Activated T-cell treated with anti-CD3 and anti-CD28 coated beads, Interleukin-2, amount 50 U/mL, for 72 hours (primary cell): ENCODE results near the gene GPC3. TPM values are rescaled to one million over a fixed set of nuclear protein-coding genes. Genes with fewer than 3 reads are reported as not detected.
"Not testable (repeated sequence)": the region's sequence is repeated elsewhere in the genome, so short reads cannot be mapped to it uniquely, and the experiment has no call there.

Experiments
- ATAC-seq, 2 donors: fragments of 150-1000 bp; cut with Tn5 transposase; replicated peaks in 1 of 2; 2 replicates each; pipeline ENCODE4 v1.10.0; 2021; ENCODE audit warnings: moderate library complexity in 2 of 2, mild to moderate bottlenecking in 1 of 2
- DNase-seq, 2 donors: peaks; one replicate each; pipeline ENCODE4 v3.0.0; 2021 to 2022; ENCODE audit warnings: mixed read lengths in 1 of 2
- H3K27ac Mint-ChIP-seq: one replicate; pipeline ENCODE4 v1.8.0; 2022; ENCODE audit warnings: mild to moderate bottlenecking, moderate library complexity, mixed read lengths
- H3K27me3 Mint-ChIP-seq: one replicate; pipeline ENCODE4 v1.8.0; 2022; ENCODE audit warnings: low read depth, mixed read lengths
- H3K36me3 Mint-ChIP-seq, 2 donors: one replicate each; pipeline ENCODE4 v1.8.0; 2022; ENCODE audit warnings: mixed read lengths in 2 of 2, mild to moderate bottlenecking in 1 of 2; ENCODE audit not compliant: insufficient read depth in 2 of 2
- H3K4me1 Mint-ChIP-seq: one replicate; pipeline ENCODE4 v1.8.0; 2022; ENCODE audit warnings: low read depth, mixed read lengths
- H3K4me3 Mint-ChIP-seq, 2 donors: one replicate each; pipeline ENCODE4 v1.8.0; 2022; ENCODE audit warnings: mild to moderate bottlenecking in 2 of 2, mixed read lengths in 2 of 2, moderate library complexity in 2 of 2
- H3K9me3 Mint-ChIP-seq, 2 donors: one replicate each; pipeline ENCODE4 v1.8.0; 2022; ENCODE audit warnings: mixed read lengths in 2 of 2
- total RNA-seq, 2 donors: library from RNA; stranded (reverse); gene quantifications; one replicate each; pipeline ENCODE4 v1.2.3, GENCODE V29; 2022

Gene GPC3
- total RNA-seq, 2 donors from 2014 or later = 0.39 to 0.41 TPM

DNA sequence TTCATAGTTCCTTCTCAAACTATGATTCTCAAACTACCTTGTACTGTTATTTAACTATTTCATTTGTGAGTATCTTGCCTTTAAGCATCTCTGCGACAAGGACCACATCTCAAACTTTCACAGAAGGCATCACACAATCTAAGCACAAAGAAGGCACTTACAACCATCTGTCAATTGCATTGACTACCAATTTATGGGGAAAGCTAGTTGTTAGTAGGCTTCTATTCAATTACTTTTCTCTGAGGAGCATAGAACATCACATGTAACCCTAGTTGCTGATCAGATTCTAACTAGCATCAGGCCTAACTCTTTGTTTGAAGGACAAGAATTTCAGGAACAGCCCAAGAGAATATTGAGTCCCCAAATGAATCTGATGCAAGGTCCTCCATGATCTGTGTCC is 74.9 kb downstream of the GPC3 start:
- no peak overlapping the region for H3K27ac Mint-ChIP-seq
- H3K4me3 Mint-ChIP-seq = no peak overlapping the region
- H3K4me1 Mint-ChIP-seq = no peaks in the 10 kb centered on the region
- no peaks in the 10 kb centered on the region for H3K36me3 Mint-ChIP-seq
- H3K27me3 Mint-ChIP-seq = peaks cover 30% of the 10 kb centered on the region
- no peak for DNase-seq
- no peak for ATAC-seq
- H3K9me3 Mint-ChIP-seq = no peaks in the 10 kb centered on the region

DNA sequence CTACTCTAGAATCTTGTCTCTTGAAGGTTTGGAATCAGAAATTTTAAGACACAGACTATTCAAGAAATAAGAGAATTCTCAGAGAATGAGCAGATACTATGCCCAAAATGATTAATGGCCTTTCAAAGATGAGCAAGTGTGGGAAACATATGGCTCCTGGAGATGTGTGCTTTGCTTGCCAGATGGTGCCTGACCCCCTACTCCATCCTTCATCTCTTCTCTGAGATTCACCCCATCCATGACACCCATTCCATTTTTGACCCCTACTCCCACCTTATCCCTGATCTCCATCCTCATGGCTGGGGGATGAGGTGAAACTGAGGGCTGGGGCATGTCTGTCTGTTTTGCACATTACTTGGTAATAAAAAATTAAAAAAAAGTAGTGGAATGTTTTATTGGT is 75.5 kb downstream of the GPC3 start:
- no peaks in the 10 kb centered on the region for H3K9me3 Mint-ChIP-seq
- no peak for ATAC-seq
- H3K4me3 Mint-ChIP-seq = no peak overlapping the region
- no peak overlapping the region for H3K27ac Mint-ChIP-seq
- no peak for DNase-seq
- H3K36me3 Mint-ChIP-seq = no peaks in the 10 kb centered on the region
- no peaks in the 10 kb centered on the region for H3K4me1 Mint-ChIP-seq
- H3K27me3 Mint-ChIP-seq = peaks cover 37% of the 10 kb centered on the region

DNA sequence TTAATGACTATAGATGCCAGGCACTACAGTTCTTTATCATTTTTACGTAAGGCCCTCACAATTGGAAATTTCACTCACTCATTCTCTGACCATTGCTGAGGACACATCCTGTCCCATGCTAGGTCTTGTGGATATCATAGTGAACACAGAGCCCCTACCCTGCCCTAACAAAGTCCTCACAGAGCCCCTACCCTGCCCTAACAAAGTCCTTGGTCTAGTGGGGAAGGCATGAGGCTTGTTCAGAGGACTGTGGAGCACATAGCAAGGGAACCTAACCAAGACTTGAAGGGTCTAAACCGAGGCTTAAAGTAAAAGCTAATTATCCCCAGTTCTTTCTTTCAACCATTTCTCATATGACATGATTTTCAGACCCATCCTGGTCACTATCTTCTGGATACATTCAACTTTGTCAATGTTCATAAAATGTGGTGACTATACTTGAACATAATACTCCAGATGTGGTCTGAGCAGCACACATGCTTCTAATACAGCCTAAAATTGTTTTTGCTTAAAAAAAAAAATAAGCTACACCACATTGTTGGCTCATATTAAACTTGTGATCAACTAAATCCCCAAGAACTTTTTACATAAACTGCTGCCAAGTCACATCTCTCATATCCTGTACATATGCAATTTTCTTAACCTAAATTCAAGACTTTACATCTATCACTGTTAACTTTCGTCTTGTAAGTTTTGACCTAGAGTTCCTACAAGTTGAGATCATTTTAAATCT is 77.0 kb downstream of the GPC3 start:
- no peaks in the 10 kb centered on the region for H3K36me3 Mint-ChIP-seq
- H3K4me1 Mint-ChIP-seq = no peaks in the 10 kb centered on the region
- no peak overlapping the region for H3K4me3 Mint-ChIP-seq
- ATAC-seq (no peak), DNase-seq (no peak)
- H3K27me3 Mint-ChIP-seq = peaks cover 51% of the 10 kb centered on the region
- no peak overlapping the region for H3K27ac Mint-ChIP-seq
- no peaks in the 10 kb centered on the region for H3K9me3 Mint-ChIP-seq

DNA sequence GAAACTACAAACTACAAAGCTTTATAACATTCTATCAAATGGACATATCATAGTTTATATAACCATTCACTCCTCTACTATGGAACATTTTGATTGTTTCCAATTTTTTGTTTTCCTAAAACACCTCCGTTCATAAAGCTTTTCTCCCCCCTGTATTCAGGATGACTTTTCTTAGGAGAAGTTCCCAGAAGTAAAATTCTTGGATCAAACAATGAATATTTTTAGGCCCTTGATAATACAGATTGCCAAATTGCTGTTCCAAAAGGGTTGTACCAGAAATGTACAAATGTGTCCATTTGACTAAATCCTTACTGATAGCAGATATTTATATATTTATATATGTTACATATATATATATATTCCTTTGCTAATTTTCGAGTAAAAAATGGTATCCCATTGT is 77.8 kb downstream of the GPC3 start:
- no peaks in the 10 kb centered on the region for H3K9me3 Mint-ChIP-seq
- H3K27me3 Mint-ChIP-seq = peaks cover 43% of the 10 kb centered on the region
- no peaks in the 10 kb centered on the region for H3K36me3 Mint-ChIP-seq
- ATAC-seq = no peak
- DNase-seq = no peak
- no peaks in the 10 kb centered on the region for H3K4me1 Mint-ChIP-seq
- H3K27ac Mint-ChIP-seq = no peak overlapping the region
- H3K4me3 Mint-ChIP-seq = no peak overlapping the region

DNA sequence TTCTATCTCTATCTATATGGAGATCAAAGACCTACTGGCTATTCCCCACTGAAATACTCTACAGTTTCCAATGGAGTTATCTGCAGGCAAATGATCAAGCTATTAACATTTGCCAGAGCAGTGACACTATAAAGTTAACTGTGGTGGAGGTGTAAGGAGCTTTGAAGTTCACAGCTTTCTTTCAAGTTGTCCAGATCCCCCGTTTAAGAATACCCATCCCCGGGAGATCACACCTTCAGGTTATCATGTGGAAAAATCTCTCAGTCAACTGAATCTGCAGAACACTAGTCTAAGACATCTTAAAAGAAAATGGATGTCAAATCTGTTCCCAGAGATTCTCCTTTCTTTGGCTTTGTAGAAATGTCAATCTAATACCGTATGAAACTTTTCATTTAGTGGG is 80.1 kb downstream of the GPC3 start:
- no peak for DNase-seq
- no peaks in the 10 kb centered on the region for H3K9me3 Mint-ChIP-seq
- peaks cover 27% of the 10 kb centered on the region for H3K27me3 Mint-ChIP-seq
- no peaks in the 10 kb centered on the region for H3K36me3 Mint-ChIP-seq
- no peak overlapping the region for H3K4me3 Mint-ChIP-seq
- no peaks in the 10 kb centered on the region for H3K4me1 Mint-ChIP-seq
- no peak for ATAC-seq
- H3K27ac Mint-ChIP-seq = no peak overlapping the region

DNA sequence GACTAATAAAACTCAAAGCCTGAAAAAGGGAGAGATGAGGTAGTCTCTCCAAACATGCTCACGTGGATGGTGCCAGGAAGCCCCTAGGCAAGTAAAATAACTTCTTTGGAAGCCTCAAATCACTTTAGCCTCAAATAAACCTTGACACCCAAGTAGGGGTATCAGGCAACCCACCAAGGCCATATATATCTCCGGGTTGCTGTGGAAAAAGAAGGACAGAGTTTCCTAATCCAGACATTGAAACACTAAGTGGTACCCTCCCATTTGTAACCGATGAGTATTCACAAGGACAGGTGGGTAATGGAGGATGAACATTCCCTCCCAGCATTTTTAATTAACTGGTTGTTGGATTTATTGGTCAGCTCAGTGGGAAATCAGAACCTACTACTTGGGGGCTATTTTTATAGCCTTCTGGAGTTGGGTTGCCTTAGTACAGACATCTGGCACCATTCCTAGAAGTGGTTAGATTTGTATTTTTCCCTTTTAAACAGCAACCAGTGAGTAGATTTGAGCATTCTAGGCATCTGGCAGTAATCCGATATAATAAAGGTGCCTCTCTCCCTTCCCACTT is 87.7 kb downstream of the GPC3 start:
- Mint-ChIP-seq H3K36me3 (no peaks in the 10 kb centered on the region), H3K9me3 (no peaks in the 10 kb centered on the region), H3K4me1 (no peaks in the 10 kb centered on the region), H3K27ac (no peak overlapping the region), H3K4me3 (no peak overlapping the region), H3K27me3 (peaks cover 6% of the 10 kb centered on the region)
- ATAC-seq (no peak), DNase-seq (no peak)

DNA sequence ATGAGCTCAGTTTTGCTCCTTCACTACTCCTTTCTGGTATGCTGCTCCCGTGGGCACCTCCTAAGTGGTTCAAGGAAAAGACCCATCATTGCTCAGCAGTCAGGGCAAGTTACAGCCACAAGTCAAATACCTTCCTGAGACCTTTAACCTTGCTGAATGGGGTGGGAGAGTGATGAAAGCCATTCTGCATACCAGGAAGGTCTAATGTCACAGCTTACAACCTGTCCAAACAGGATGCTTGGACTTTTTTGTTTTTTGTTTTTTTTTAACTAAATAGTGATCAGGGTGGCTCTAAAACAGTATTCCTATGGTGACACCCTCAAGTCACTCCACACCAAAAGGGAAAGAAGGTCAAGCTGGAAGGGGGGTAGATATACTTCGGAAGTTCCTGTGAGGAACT is 93.1 kb downstream of the GPC3 start:
- no peaks in the 10 kb centered on the region for H3K36me3 Mint-ChIP-seq
- ATAC-seq = no peak
- no peak overlapping the region for H3K27ac Mint-ChIP-seq
- H3K9me3 Mint-ChIP-seq = no peaks in the 10 kb centered on the region
- peaks cover 17% of the 10 kb centered on the region for H3K27me3 Mint-ChIP-seq
- no peaks in the 10 kb centered on the region for H3K4me1 Mint-ChIP-seq
- no peak overlapping the region for H3K4me3 Mint-ChIP-seq
- no peak for DNase-seq

DNA sequence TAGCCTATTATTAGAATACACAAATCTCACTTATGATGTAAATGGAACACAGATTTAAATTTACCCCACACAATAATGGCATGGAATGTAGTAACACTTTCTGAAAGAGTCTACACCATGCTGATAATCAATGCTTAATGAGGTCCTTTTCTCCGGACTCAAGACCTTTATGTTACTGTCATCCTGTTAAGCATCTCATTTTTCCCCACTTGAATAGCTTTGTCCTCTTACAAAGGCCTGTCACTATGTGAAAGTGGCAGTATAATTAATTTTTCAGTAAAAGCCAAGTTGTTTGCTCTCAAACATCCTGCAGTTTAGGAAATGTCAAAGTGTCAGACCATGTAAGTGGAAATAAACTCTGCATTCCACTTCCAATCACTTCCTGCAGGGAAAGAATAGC is 96.4 kb downstream of the GPC3 start:
- DNase-seq = no peak
- no peak for ATAC-seq
- Mint-ChIP-seq H3K27me3 (peaks cover 17% of the 10 kb centered on the region), H3K36me3 (no peaks in the 10 kb centered on the region), H3K4me1 (no peaks in the 10 kb centered on the region), H3K27ac (no peak overlapping the region), H3K9me3 (no peaks in the 10 kb centered on the region), H3K4me3 (no peak overlapping the region)

DNA sequence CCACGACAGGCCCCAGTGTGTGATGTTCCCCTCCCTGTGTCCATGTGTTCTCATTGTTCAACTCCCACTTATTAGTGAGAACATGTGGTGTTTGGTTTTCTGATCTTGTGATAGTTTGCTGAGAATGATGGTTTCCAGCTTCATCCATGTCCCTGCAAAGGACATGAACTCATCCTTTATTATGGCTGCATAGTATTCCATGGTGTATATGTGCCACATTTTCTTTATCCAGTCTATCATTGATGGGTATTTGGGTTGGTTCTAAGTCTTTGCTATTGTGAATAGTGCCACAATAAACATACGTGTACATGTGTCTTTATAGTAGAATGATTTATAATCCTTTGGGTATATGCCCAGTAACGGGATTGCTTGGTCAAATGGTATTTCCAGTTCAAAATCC is 97.3 kb downstream of the GPC3 start:
- ATAC-seq, DNase-seq, H3K27ac Mint-ChIP-seq, H3K9me3 Mint-ChIP-seq, H3K36me3 Mint-ChIP-seq, H3K4me1 Mint-ChIP-seq, H3K4me3 Mint-ChIP-seq: not testable (repeated sequence)
- peaks cover 17% of the 10 kb centered on the region for H3K27me3 Mint-ChIP-seq

DNA sequence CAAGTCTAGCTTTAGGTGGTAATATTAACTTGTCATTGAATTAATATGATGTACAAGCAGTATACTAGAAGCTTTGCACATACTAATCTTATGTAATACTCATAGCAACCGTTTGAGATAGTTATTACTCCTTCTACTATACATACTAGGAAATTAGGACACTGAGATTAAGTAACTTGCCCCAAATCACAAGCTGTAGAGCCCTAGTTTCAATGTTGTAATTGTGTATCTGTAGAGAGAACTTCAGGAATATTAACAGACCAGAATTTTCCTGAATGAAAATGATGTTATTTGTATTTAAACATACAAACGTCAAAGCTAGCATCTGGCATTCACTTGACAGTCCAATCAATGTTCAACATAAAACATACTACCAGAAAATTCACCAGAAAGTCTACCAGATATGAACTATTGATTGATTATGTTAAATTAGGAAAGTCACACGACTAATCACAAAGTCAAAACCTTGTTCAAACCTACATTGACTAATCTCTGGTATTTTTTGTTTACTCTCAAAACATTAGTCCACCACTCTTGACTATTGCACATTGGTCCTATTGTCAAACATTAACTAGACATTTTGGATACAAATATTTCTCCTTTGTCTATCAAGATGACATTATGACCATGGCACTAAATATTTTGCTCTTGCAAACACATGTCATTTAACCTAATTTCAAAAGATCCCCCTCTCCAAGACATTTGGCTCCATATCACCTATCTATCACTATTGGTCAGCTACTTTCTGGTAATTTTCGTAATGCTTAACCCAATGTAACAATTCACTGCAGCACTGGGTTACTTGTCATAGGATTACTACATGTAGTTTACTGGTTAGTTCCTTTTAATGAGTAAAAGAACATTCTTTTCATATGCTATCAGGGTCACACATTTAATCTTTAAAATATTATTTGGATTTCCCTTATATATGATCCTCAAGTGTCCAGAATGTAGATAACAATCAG is 100.7 kb downstream of the GPC3 start:
- H3K36me3 Mint-ChIP-seq = no peaks in the 10 kb centered on the region
- no peaks in the 10 kb centered on the region for H3K4me1 Mint-ChIP-seq
- ATAC-seq (no peak), DNase-seq (no peak)
- no peak overlapping the region for H3K27ac Mint-ChIP-seq
- H3K27me3 Mint-ChIP-seq = peaks cover 36% of the 10 kb centered on the region
- H3K9me3 Mint-ChIP-seq = no peaks in the 10 kb centered on the region
- H3K4me3 Mint-ChIP-seq = no peak overlapping the region

DNA sequence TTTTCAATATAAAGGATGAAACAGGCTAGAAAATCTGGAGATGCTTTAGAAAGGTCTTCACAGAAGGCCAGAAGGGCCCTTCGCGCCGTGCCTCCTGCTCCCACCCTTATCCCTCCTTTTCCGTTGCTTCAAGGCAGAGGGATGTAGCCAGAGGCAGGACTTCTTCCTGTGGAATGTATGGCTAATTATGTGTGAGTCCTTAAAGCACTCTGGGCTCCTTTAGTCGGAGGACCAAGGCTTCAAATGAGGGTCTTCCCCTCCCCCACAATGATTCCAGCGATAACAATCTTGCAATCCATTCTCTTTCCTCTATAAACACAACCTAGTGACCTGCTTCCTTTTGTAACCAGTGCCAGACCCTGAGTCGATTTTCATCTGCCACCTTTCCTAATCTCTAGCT is 103.5 kb downstream of the GPC3 start:
- H3K4me3 Mint-ChIP-seq = no peak overlapping the region
- H3K36me3 Mint-ChIP-seq = no peaks in the 10 kb centered on the region
- ATAC-seq (no peak), DNase-seq (no peak)
- no peaks in the 10 kb centered on the region for H3K4me1 Mint-ChIP-seq
- H3K27me3 Mint-ChIP-seq = peaks cover 28% of the 10 kb centered on the region
- H3K9me3 Mint-ChIP-seq = no peaks in the 10 kb centered on the region
- H3K27ac Mint-ChIP-seq = no peak overlapping the region

DNA sequence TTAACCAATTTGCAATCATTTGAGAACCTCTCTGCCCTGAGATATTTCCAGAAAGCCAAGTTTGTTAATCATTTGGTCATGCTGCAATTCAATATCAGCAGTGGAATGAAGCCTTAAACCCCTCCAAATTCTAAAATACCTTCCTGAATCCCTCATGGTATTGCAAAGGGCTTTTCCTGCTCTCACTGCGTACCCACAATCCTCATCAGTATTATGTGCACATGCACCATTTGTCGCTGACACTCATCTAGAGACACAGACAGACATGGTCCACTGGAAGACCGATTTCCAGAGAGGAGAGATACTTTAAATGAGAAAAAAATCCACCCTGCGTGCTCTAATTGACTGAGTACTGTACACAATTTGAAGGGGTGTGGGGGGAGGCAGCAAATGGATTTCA is 104.4 kb downstream of the GPC3 start:
- H3K4me3 Mint-ChIP-seq = no peak overlapping the region
- H3K27ac Mint-ChIP-seq = no peak overlapping the region
- no peaks in the 10 kb centered on the region for H3K9me3 Mint-ChIP-seq
- H3K4me1 Mint-ChIP-seq = no peaks in the 10 kb centered on the region
- DNase-seq = no peak
- no peaks in the 10 kb centered on the region for H3K36me3 Mint-ChIP-seq
- H3K27me3 Mint-ChIP-seq = peaks cover 33% of the 10 kb centered on the region
- no peak for ATAC-seq

DNA sequence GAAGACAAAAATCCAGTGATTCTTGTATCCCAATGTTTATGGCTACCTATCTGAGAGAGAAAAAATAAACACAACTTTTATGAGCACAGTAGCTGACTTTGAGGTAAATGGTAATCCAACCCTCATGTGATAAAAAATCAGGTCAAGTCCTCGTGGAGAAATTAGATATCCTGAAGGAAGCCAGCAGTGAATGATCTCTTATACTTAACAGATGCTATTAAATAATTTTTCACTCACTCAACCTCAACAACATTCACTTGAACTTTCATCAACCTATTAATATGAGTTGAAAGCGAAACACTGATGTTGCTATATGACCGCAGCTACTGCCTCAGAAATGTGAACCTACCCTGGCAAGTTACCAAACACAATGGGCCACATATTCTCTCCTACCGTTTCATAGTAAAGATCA is 105.4 kb downstream of the GPC3 start:
- no peaks in the 10 kb centered on the region for H3K9me3 Mint-ChIP-seq
- no peak overlapping the region for H3K4me3 Mint-ChIP-seq
- no peaks in the 10 kb centered on the region for H3K4me1 Mint-ChIP-seq
- no peak overlapping the region for H3K27ac Mint-ChIP-seq
- DNase-seq = no peak
- no peaks in the 10 kb centered on the region for H3K36me3 Mint-ChIP-seq
- no peak for ATAC-seq
- H3K27me3 Mint-ChIP-seq = peaks cover 40% of the 10 kb centered on the region
